GM15510 (cell line): ENCODE measurements around the gene ARL16.

Source experiments
- POLR2A ChIP-seq: IDR thresholded peaks from 3 replicates; pipeline ENCODE4 v1.6.1; 2011; ENCODE audit warnings: borderline replicate concordance; ENCODE audit not compliant: insufficient read length; ENCODE audit errors: extremely low read depth

The ARL16 gene

DNA sequence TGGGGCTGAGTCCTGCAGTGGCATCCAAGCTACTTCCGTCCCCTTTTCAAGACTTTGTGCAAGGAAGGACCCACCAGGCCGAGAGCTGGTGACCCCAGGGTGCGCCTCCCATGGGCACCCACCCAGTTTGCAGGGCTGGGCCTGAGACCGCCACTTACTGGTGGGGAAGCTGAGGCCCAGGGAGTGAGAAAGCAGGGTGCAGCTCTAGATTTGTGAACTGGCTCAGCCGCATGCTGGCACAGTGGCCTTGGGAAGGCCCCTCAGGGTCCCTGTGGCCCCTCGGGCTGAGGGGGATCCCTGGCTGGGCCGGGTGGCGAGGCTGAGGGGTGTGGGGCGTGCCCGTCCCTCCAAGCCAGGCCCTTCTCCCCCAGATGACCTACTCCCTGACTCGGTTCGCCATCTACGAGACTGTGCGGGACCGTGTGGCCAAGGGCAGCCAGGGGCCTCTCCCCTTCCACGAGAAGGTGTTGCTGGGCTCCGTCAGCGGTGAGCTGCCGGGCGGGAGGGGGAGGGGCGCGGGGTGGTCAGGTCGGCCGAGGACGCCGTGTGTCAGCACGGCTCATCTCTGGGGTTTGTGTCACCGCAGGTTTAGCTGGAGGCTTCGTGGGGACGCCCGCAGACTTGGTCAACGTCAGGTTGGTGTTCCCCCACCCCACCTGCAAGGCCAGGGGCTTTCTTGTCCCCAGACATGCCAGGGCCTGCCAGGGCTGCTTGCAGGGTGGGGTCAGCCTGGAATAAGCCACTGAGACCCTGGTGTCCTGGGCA, 31.7 kb upstream of the ARL16 start:
- TF ChIP-seq POLR2A = no peak

DNA sequence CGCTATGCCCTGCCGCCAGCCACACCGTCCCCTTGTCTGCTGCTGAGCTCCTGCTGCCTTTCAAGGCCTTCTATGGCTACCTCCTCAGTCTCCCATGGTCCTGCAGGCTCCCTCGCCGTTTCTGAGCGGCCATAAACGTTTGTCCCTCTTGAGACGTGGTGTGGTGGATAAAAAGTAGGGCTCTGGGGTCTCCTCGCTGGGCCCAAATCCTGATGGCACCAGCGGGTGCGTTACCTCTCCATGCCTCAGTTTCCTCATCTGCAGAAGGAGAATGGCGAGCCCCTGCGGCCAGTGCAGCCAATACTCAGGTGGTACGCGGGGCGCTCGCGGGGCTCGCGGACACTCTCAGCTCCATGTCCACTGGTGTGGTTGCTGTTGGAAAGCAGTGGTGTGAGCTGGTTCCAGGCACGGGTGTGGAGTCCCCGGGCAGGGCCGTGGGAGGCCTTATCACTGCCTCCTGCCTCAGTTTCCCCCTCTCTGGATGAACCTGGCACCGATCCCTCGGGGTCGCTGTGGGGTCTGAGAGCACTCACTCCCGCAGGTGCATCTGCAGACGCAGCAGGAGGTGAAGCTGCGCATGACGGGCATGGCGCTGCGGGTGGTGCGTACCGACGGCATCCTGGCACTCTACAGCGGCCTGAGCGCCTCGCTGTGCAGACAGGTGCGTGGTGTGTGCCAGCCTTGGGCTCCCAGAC, 31.0 kb upstream of the ARL16 start:
- TF ChIP-seq POLR2A = no peak

DNA sequence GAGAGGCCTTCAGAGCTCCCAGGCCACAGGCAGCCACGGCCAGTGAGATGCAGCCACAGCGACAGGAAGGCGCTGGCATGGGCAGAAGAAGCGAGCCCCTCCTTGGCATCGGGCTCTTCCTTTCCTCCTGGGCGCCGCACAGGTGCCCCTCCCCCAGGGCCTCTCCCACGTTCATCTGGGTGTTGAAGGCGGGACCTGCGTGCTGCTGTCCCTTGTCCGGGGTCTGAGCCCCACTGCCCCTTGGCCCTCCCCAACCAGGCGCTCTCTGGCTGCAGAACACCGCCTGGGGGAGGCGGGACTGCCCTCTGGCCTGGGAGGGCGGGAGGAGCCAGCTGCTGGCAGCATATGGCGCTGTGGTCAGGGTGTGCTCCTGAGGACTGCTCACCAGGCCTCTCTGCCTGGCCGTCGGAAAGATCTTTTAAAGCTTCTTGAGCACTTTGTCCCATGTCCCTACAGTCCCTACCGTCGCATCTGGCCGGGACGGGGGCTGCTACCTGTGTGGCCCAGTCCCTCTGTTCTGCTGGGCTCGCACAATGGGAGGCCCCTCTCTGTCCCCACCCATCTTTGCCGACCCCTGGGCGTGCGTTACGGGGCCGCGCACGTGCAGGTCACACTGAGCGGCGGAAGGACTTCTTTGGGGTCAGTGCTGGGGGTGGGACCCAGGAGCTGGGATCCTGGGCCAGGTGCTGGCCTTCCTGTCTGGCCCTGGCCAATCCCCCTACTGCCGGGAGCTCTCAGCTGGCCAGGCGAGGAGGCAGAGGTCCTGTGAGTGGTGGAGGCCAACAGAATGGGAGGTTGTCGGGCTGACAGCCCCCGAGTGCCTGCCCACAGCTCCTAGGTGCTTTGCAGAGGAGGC, 30.2 kb upstream of the ARL16 start:
- TF ChIP-seq POLR2A = no peak

DNA sequence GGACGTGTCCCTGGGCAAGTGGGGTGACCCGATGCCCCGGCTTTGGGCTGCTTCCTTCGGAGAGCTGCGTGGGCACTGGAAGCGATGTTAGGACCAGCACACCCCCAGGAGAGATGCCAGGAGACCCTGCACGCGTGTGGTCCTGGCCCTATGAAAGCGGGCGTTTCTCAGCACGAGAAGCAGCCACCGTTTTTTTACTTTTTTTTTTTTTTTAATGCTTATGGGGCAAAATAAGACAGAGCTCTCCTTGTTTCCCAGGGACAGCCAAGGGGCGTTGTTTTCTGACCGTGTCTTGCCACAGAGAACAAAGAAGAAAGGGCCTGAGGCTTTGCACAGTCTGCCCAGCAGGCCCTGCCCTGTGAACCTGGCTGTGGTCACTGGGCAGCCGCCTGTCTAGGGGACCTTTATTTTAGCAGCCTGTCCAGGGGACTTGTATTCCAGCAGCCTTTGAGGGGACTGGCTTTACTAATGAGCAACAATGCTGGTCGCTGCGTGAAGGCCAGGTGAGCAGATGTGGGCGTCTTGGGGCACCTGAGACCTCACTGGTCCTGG, 29.5 kb upstream of the ARL16 start:
- TF ChIP-seq POLR2A = no peak

DNA sequence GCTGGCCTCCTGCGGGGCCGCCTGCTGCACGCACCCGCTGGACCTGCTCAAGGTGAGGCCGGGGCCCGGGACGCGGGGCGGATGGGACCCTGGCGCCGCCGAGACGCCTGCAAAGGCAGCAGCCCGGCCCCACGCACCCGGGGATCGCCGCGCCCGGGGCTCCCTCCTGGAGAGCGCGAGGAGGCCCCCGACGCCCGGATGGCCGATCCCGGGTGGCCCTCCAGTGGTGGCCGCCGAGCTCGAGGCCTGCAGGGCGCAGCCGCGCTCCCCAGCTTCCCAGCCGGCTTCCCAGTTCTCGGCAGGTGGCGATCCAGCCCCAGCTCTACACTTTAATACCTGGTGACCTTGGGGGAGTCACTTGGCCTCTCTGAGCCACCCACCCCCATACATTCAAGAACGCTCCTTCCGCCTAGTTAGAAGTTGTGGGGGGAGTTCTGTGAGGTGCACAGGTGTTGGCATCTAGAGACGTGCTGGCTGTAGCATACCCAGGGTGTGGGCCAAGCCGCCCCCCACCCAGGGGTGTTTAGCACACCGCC, 28.9 kb upstream of the ARL16 start:
- no peak for TF ChIP-seq POLR2A

DNA sequence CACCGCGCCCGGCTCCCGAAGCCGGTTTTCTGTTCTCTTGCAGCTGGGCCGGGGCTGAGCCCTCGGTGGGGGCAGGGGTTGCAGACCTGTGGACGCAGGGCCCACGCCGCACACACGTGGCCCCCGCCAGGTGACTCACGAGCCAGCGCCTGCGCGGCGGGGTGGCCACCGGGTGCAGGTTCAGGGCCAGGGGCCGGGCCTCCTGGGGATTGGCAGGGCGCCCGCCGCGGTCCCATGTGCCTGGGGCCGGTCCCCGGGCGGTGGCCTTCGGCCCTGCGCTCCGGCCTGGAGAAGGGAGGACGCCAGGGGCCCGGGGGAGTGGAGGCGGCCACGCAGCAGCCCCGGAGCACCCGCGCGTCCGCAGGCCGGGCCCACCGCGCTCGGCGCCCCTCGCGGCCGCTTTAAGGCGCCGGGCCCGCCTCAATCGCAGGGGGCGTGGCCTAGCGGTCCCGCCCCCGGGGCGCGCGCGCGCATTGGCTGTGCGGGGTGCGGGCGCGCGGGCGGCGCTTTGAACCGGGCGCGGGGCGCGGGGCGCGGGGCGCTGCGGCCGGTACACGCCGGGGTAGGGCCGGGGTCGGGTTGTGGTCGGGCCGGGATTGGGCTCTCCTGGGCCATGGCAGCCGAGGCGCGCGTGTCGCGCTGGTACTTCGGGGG, 28.3 kb upstream of the ARL16 start, which contains the start of gene SLC25A10:
Gene SLC25A10 (plus strand): TSS at position 471 of the 654 bp plus-strand sequence. CDS start 143 bp downstream, at position 614.
- TF ChIP-seq POLR2A = peak; percentile 47

DNA sequence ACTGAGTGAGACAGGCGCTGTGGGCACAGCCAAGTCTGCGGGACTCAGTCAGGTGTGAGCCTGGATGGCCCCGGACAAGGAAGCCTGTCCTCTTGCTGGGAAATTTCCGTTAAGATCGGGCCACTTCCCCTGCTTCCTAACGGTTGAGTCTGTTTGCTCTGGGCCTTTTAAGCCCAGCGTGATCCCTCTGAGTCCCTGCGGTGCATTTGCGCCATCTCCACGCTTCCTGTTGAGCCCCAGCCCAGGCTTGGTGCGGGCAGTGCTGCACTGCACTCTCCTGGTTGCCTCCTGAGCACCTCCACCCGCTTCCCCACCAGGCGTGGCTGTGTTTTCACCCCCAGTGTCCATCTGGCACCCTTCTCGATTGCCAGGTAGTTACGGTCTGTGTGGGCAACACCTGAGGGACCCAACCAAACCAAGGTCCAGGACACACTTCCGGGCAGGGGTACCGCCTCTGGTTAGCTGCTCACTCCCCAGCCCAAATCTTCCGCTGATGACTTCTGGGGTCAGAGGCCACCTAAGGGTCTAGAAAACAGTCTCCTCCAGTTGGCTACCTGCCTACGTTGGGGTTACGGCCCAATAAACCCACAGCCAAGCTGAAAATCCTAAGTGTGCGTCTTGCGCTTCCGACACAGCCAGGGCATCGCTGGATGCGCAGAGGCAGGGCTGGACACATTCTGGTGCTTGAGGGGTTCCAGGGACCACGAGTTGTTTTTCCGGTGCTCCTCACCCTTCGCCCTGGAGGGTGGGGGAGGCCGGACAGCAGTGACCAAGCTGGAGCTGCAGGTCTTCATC, 27.1 kb upstream of the ARL16 start:
- TF ChIP-seq POLR2A = peak; percentile 27

DNA sequence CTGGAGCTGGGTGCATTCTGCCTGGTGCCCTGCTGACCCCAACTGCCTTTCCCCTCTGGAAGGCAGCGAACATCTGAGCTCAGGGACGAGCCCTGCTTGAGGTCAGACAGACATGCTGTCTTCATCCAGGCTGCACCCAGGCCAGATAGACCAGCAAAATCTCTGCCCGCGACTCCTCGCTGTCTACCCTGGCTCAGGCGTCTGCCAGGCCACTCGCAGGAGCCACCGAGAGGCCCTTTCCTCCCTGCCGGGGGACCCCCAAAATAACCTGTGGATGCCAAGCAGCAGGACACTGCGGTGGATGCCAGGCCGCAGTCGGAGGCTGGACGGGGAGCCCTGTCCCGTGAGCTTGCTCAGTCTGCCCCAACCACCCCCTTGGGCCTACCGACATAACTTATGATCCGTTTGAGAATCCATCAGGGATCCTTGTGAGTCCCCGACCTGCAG, 25.2 kb upstream of the ARL16 start:
- TF ChIP-seq POLR2A = peak; percentile 4

DNA sequence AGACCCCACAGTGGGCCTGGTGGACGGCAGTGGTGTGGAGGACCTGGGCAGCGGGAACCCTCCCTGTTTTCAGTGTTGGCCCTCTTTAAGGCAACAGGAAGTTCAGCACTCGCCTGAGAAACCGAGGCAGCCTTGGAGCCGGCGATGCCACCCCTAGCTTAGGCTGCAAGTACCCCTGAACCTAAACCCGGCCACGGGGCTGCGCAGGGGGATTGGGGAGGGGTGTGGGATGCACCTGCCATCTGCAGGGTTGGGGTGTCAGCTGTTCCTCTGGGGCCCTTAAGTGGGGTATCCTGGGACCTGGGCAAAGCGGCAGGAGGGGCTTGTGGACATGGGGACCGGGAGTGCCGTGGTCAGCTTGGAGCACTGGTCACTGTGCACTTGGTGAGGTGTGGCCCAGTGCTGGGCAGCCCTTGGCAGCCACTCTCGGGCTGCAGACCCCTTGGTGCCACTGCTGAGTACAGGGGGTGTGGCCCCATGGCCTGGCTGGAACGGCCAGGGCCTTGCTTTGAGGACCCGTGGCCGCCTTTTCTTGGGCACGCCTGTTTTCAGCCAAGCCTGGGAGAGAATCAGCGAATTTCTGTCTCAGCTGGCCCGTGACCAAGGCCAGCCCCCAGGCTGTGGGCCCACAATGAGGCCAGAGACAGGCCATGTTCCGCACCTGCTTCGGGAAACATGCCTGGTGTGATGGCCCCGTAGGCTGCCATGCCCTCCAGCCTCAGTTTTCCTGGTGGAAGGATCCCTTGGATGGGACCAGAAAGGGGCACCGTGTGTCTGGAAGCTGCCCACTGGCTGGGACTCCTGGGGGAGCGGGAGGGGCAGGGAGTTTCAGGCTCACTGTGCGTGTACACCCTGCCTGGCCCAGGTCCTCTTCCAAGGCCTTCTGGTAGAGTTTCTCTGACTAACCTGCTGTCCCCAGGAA, 24.4 kb upstream of the ARL16 start:
- peak; percentile 28 for TF ChIP-seq POLR2A

DNA sequence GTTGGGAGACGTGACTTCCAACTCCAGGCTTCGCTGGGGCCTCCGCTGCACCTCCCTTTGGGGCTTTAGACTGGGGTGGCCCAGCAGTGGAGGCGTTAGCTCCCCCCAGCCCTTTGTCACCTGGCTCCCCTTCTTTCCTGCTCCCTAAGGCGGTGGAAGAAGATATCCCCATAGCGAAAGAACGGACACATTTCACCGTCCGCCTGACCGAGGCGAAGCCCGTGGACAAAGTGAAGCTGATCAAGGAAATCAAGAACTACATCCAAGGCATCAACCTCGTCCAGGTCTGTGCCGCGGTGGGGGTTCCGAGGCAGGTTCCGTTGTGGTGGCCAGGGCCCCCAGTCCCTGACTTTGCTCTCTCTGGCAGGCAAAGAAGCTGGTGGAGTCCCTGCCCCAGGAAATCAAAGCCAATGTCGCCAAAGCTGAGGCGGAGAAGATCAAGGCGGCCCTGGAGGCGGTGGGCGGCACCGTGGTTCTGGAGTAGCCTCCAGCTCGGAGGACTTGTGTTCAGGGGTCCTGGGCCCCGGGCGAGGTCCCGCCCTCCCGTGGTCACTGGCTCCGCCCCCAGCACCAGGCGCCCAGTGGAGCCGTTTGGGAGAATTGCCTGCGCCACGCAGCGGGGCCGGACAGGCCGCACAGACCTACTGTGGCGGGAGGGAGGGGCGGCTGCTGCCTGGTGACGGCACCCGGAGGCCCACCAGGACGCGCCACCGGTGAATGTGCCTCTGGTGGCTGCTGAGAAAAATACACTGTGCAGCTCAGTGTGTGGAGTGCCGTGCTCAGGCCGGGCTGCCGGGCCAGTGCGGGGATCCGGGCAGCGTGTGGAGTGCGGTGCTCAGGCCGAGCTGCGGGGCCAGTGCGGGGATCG, 23.4 kb upstream of the ARL16 start:
- TF ChIP-seq POLR2A = no peak

DNA sequence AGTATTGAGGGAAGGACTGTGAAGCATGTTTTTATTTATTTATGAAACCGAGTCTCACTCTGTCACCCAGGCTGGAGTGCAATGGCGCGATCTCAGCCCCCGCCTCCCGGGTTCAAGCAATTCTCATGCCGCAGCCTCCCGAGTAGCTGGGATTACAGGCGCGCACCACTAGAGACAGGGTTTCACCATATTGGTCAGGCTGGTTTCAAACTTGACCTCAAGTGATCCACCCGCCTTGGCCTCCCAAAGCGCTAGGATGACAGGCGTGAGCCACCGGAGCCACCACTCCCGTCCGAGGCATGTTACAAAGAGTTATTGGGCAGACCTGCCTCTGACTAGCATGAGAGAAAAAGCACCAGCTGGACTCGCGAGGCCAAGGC, 22.6 kb upstream of the ARL16 start:
- TF ChIP-seq POLR2A = no peak

DNA sequence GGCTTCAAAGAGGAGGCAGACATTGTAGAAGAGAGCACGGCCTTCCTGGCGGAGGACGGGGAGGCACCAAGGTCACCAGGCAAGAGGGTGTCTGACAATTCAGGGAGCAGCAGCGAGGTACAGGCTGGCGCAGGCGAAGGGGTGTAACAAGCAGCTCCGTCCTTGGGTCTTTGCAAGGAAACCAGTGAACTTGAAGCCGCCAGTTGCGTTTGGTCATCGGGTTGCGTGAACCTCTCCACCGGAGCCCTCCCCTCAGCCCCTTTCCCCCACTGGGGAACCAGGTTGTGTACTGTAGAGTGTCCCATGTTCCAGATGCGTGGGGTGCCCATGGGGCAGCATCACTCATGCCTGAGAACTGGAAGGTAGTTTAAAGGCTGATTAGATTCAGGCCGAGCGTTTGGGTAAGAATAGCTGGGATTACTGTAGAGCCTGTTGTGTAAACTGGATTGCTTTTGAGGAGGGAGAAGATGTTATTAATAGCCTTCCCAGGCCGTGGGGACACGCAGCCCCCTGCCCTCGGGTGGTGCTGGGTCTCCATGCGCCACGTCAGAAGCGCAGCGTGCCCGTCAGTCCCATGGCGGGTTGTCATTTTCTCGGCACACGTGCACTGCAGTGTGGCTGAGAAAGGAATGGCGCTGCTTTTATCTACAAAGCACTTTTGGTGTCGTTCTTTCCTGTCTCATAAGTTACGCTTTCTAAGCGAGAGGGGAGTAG, 22.1 kb upstream of the ARL16 start:
- no peak for TF ChIP-seq POLR2A
